Activated CD8-positive, alpha-beta T cell treated with anti-CD3 and anti-CD28 coated beads for 36 hours (primary cell): ENCODE measurements around the gene CAMK1. TPM values are rescaled to one million over a fixed set of nuclear protein-coding genes. Genes with fewer than 3 reads are reported as not detected.

Experiments used
- ATAC-seq: fragments of 200-7000 bp; cut with Tn5 transposase; one replicate; pipeline ENCODE4 v1.10.0; 2021; ENCODE audit warnings: mild to moderate bottlenecking, moderate library complexity
- CTCF ChIA-PET: fragments of 350-600 bp; sonication (Branson Sonifier 250); formaldehyde crosslinking; loops from one replicate; lab custom pipeline; 2021; ENCODE audit warnings: antibody characterized with exemption; lab: Charles Lee
- POLR2A ChIA-PET: fragments of 350-600 bp; sonication (Branson Sonifier 250); formaldehyde crosslinking; loops from one replicate; lab custom pipeline; 2021; ENCODE audit warnings: antibody characterized with exemption; lab: Charles Lee
- DNase-seq: peaks from one replicate; pipeline ENCODE4 v3.0.0-alpha.2; 2020
- H3K27ac Mint-ChIP-seq: one replicate; pipeline ENCODE4 v1.8.0; 2021; ENCODE audit warnings: mild to moderate bottlenecking, mixed read lengths
- H3K27me3 Mint-ChIP-seq: one replicate; pipeline ENCODE4 v1.8.0; 2021; ENCODE audit warnings: mixed read lengths
- H3K36me3 Mint-ChIP-seq: one replicate; pipeline ENCODE4 v1.8.0; 2021; ENCODE audit warnings: low read depth, mixed read lengths
- H3K4me1 Mint-ChIP-seq: one replicate; pipeline ENCODE4 v1.8.0; 2021; ENCODE audit warnings: low read depth, mixed read lengths
- H3K4me3 Mint-ChIP-seq: one replicate; pipeline ENCODE4 v1.8.0; 2021; ENCODE audit warnings: mild to moderate bottlenecking, moderate library complexity, mixed read lengths
- H3K9me3 Mint-ChIP-seq: one replicate; pipeline ENCODE4 v1.8.0; 2021; ENCODE audit warnings: mixed read lengths
- CTCF ChIP-seq: fragments of 200-600 bp; IDR thresholded peaks from one replicate; pipeline ENCODE4 v1.8.0; 2022; ENCODE audit warnings: antibody characterized with exemption, mild to moderate bottlenecking
- intact Hi-C: fragments of 100-400 bp; cut with micrococcal nuclease; formaldehyde crosslinking; loops from one replicate; pipeline ENCODE4 v1.10.0; 2022
- total RNA-seq, 2 experiments: library from RNA; stranded (reverse); gene quantifications; one replicate each; pipeline ENCODE4 v1.2.3, GENCODE V29; 2021

Gene CAMK1
- total RNA-seq, 2 experiments from 2014 or later = 41.7 to 45.7 TPM

DNA sequence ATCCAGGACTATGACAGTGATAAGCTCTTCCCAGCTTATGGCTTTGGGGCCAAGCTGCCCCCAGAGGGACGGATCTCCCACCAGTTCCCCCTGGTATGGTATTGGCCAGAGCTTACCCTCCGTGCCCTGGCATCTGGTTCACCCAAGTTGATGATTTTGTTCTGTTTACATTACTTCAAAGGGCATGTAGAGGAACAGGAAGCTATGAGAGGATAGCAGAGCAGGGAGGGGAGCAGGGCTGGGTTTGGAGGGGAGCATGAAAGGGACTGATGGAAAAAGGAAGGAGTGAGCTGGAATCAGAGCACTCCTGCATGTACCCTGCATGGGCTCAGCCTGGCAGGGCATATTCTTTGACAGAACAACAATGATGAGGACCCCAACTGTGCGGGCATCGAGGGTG is 51.6 kb downstream of the CAMK1 start:
- DNase-seq (no peak), ATAC-seq (no peak)
- ChIA-PET CTCF (interaction anchor here (2.1 kb wide), 1 partner anchor 9 kb away, joined by 15 read pairs; no protein-coding TSS in a partner anchor), POLR2A (interaction anchor here (1.1 kb wide), 1 partner anchor 13 kb away, joined by 3 read pairs; the partner anchor contains the start of gene BRPF1)
- Mint-ChIP-seq H3K36me3 (no peaks in the 10 kb centered on the region), H3K27me3 (no peaks in the 10 kb centered on the region), H3K4me1 (peaks cover 7% of the 10 kb centered on the region), H3K4me3 (no peak overlapping the region), H3K27ac (no peak overlapping the region), H3K9me3 (no peaks in the 10 kb centered on the region)
- intact Hi-C loops = no loop called here
- no peak for TF ChIP-seq CTCF

GRCh38 chr3:9717563-9717962 is 52.2 kb downstream of the CAMK1 start:
- intact Hi-C loops = no loop called here

DNA sequence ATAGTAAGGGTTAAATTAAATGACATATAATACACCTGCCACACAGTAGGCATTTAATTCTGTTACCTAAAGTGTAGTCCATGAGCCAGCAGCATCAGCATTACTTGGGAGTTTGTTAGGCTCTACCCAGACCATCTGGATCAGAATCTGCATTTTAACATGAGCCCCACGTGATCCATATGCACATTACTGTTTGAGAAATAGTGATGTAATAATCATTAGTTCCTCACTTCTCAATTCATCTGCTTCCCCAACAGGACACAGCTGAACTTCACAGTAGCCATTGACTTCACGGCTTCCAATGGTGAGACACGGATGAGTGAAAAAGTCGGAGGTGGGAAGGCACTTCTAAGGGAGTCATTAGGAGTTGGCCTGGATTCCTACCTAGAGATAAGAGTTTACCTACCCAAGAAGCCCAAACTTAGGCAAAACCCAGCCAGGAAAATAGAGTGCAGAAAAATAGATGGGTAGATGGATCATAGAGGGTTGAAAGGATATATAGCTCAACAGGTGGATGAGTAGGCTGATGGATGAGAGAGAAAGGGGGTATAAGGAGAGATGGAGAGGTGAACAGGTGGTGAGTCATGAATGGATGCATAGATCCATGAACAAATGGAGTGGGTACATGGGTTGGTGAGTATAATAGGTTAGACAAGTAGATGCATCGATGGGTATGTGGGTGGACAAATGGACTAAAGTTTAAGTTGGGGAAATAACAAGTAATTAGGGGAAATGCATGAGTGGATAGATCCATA is 52.8 kb downstream of the CAMK1 start:
- Mint-ChIP-seq H3K27me3 (no peaks in the 10 kb centered on the region), H3K27ac (no peak overlapping the region), H3K9me3 (no peaks in the 10 kb centered on the region), H3K4me3 (no peak overlapping the region), H3K4me1 (peaks cover 7% of the 10 kb centered on the region), H3K36me3 (no peaks in the 10 kb centered on the region)
- DNase-seq (no peak), ATAC-seq (no peak)
- ChIA-PET POLR2A (no interaction called here), CTCF (interaction anchor here (1.8 to 2.1 kb wide), 2 partner anchors 10 to 214 kb away, joined by 4 to 15 read pairs; no protein-coding TSS in a partner anchor)
- TF ChIP-seq CTCF = no peak
- intact Hi-C loops = no loop called here

More at GRCh38 chr3:9717563-9717962, 52.2 kb downstream of the CAMK1 start:
- no peak for ATAC-seq
- H3K4me3 Mint-ChIP-seq = no peak overlapping the region
- ChIA-PET POLR2A (no interaction called here), CTCF (interaction anchor here (2.1 kb wide), 1 partner anchor 10 kb away, joined by 15 read pairs; no protein-coding TSS in a partner anchor)
- no peak overlapping the region for H3K27ac Mint-ChIP-seq
- no peaks in the 10 kb centered on the region for H3K9me3 Mint-ChIP-seq
- no peak for TF ChIP-seq CTCF
- peaks cover 7% of the 10 kb centered on the region for H3K4me1 Mint-ChIP-seq
- H3K36me3 Mint-ChIP-seq = no peaks in the 10 kb centered on the region
- no peaks in the 10 kb centered on the region for H3K27me3 Mint-ChIP-seq
- DNase-seq = no peak

GRCh38 chr3:9715764-9716437 is 53.8 kb downstream of the CAMK1 start:
- DNase-seq (peak; percentile 65), ATAC-seq (peak; percentile 95)
- H3K27me3 Mint-ChIP-seq = no peaks in the 10 kb centered on the region
- peak; percentile 37 for TF ChIP-seq CTCF
- H3K27ac Mint-ChIP-seq = no peak overlapping the region
- ChIA-PET POLR2A (no interaction called here), CTCF (interaction anchor here (0.7 to 2.9 kb wide), 10 partner anchors 8 to 272 kb away, joined by 3 to 20 read pairs (median 4); partner anchors contain the start of gene BRPF1)
- H3K36me3 Mint-ChIP-seq = no peaks in the 10 kb centered on the region
- intact Hi-C loops = no loop called here
- no peak overlapping the region for H3K4me3 Mint-ChIP-seq
- H3K9me3 Mint-ChIP-seq = no peaks in the 10 kb centered on the region
- H3K4me1 Mint-ChIP-seq = peaks cover 7% of the 10 kb centered on the region

- POLR2A ChIA-PET = no interaction called here
- CTCF ChIA-PET = interaction anchor here (1.2 to 2.9 kb wide), 5 partner anchors 12 to 213 kb away, joined by 3 to 20 read pairs (median 4); no protein-coding TSS in a partner anchor
- Mint-ChIP-seq H3K27ac (no peak overlapping the region), H3K9me3 (no peaks in the 10 kb centered on the region), H3K36me3 (no peaks in the 10 kb centered on the region), H3K27me3 (no peaks in the 10 kb centered on the region), H3K4me1 (peaks cover 7% of the 10 kb centered on the region), H3K4me3 (no peak overlapping the region)
- DNase-seq (no peak), ATAC-seq (no peak)
- intact Hi-C loops = no loop called here
- no peak for TF ChIP-seq CTCF
These were observed 54.6 kb downstream of the CAMK1 start for GRCh38 chr3:9715136-9715535.
